HG02943 (cell line): Measurements from ENCODE around the gene TNRC6C.

Source experiments
- ATAC-seq: cut with Tn5 transposase; IDR thresholded peaks from one replicate; pipeline ENCODE4 v1.9.1; 2021; ENCODE audit warnings: mild to moderate bottlenecking, low read depth, moderate library complexity; ENCODE audit not compliant: unreplicated experiment

The TNRC6C gene

GRCh38 chr17:78122216-78122930 is 163.9 kb downstream of the TNRC6C start:
- no peak for ATAC-seq

GRCh38 chr17:78122931-78123249 is 164.4 kb downstream of the TNRC6C start:
- ATAC-seq, result no peak

GRCh38 chr17:78123258-78123929 is 164.9 kb downstream of the TNRC6C start:
- no peak for ATAC-seq

- ATAC-seq, result peak; percentile 41
Measured at GRCh38 chr17:78124081-78124835, 165.8 kb downstream of the TNRC6C start.

- no peak for ATAC-seq
Measured at GRCh38 chr17:78124836-78125137, 166.3 kb downstream of the TNRC6C start.

GRCh38 chr17:78125138-78125913 is 166.8 kb downstream of the TNRC6C start:
- ATAC-seq, result no peak

- ATAC-seq, result no peak
Measured at GRCh38 chr17:78125976-78126894, 167.7 kb downstream of the TNRC6C start.

GRCh38 chr17:78126895-78127238 is 168.4 kb downstream of the TNRC6C start:
- no peak for ATAC-seq

GRCh38 chr17:78127239-78127887 is 168.9 kb downstream of the TNRC6C start:
- ATAC-seq, result no peak

GRCh38 chr17:78127888-78128550 is 169.5 kb downstream of the TNRC6C start:
- ATAC-seq, result no peak

- no peak for ATAC-seq
Measured at GRCh38 chr17:78128551-78129350, 170.2 kb downstream of the TNRC6C start, which contains the start of gene TMC6. Gene TMC6, minus strand, starts transcription at chr17:78128755. Its CDS starts 1,923 bp downstream, at chr17:78126832.

GRCh38 chr17:78129351-78130089 is 171.0 kb downstream of the TNRC6C start:
- no peak for ATAC-seq

- no peak for ATAC-seq
Measured at GRCh38 chr17:78130090-78130436, 171.6 kb downstream of the TNRC6C start.

- no peak for ATAC-seq
Measured at GRCh38 chr17:78130437-78131101, 172.1 kb downstream of the TNRC6C start, which contains the start of gene TMC8. Gene TMC8, plus strand, starts transcription at chr17:78130771. Its CDS starts 818 bp downstream, at chr17:78131589.

- no peak for ATAC-seq
Measured at GRCh38 chr17:78131172-78132083, 172.9 kb downstream of the TNRC6C start.
